Head of caudate nucleus (tissue), 42 donors: Measurements from ENCODE around the gene OR5K4.
"Not testable (repeated sequence)": the region's sequence is repeated elsewhere in the genome, so short reads cannot be mapped to it uniquely, and the experiment has no call there.

Experiments
- DNase-seq, 42 donors: peaks; one replicate each; pipeline versions ENCODE4 v3.0.0 to v3.0.0-alpha.2; 2020 to 2021; ENCODE audit warnings: mixed read lengths in 7 of 42
- intact Hi-C: fragments of 100-400 bp; cut with DNase I; formaldehyde crosslinking; loops from one replicate; pipeline ENCODE4 v1.15.0; 2022

The OR5K4 gene

DNA sequence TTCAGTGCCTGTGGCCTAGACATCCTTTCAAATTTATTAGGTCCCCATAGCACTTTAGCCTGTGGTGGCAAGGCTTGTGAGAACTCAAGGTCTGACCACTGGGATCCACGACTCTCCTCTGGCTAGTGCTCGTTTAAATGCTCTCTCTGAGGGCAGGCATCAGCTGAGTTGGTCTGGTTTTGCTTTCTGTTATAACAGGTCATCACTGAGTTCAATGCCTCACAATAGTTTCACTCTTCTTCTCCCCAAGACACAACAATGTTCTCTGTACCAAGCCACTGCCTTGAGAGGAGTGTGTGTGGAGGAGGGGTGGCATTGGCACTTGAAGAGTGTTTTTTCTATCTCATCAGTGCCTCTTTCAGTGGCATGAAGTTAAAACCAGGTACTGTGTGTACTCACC is 7.6 kb downstream of the OR5K4 start:
- no peak for DNase-seq
- intact Hi-C loops = no loop called here

DNA sequence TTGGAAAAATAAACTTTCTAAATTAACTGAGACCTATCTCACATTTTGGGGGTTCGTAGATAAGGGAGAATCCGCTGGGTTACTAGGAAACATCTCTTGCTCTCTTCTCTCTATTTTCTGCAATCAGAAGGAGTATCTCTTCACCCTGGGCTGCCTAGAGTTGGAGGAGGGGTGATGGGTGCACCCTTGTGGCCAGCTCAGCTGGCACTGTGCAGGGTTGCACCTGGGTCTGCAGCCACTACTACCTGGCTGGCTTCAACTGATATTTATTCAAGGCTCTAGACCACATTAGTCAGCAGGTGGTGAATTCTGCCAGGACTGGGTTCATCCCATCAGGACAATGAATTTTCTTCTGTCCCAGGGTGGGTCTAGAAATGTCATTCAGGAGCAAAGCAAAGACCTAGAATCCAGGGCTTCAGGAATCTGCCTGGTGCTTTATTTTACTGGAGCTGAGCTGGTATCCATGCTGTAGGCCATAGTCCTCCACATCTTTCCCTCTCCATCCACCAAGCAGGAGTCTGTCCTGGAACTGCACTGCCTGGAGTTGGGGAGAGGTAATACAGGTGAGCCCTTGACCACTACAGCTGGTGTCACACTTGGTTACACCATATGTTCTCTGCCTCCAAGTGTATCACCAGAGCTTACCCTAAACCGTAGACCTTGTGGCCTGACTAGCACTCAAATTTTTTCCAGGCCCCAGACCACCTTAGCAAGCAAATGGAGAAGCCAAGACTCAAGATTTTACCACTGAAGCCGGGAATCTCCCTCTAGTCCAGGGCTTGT is 14.0 kb downstream of the OR5K4 start:
- intact Hi-C loops = no loop called here
- no peak for DNase-seq

DNA sequence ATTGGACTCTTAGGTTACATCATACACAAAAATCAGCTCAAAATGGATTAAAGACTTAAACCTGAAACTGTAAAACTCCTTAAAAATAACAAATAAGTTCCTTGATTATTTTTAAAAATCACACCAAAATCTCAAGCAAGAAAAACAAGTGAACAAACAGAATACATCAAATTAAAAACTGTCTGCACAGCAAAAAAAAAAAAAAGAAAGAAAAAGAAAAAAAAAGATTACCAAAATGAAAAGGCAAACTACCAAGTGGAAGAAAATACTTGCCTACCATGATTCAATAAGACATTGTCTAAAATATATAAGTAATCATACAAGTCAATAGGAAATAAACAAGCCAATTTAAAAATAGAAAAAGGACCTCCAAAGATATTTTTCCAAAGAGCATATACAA is 17.5 kb downstream of the OR5K4 start:
- DNase-seq = no peak
- intact Hi-C loops = no loop called here

DNA sequence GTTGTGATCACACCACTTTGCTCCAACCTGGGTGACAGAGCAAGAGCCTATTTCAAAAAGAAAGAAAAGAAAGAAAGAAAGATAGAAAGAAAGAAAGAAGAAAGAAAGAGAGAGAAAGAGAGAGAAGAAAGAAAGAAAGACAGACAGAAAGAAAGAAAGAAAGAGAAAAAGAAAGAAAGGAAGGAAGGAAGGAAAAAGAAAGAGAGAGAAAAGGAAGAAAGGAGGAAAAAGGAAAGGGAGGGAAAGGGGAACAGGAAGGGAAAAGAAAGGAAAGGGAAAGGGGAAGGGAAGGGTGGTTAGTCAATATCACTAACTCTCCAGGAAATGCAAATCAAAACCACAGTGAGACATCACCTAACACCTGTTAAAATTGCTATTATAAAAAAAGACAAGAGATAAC is 18.2 kb downstream of the OR5K4 start:
- intact Hi-C loops = no loop called here
- no peak for DNase-seq

- intact Hi-C loops = no loop called here
- no peak for DNase-seq
Measured at GRCh38 chr3:98372445-98372844, 18.8 kb downstream of the OR5K4 start.

DNA sequence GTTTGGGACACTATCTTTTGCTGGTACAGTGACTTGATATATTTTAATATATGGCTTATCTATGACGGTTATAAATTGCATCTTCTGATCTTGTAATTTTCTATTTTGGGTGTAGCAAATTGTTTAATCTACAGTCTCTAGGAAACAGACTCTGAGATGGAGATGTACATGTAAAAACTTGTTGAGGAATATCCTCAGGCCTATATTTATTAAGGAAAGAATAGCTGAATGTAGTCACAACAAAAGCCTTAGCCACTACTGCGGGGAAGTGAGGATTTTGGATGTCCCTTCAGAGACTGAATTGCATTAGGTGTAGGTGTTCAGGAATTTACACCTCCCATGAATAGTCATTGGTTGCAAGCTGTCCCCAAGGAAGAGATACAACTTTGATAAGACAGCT is 23.0 kb downstream of the OR5K4 start:
- DNase-seq = no peak
- intact Hi-C loops = no loop called here

- DNase-seq = no peak
- intact Hi-C loops = no loop called here
Measured at GRCh38 chr3:98388147-98388546, 34.5 kb downstream of the OR5K4 start.

- intact Hi-C loops = no loop called here
- no peak for DNase-seq
Measured at GRCh38 chr3:98390366-98390765, 36.7 kb downstream of the OR5K4 start, which contains the start of gene OR5K3. OR5K3 (plus strand) TSS chr3:98390666; CDS start chr3:98390666, 0 bp downstream.

- intact Hi-C loops = no loop called here
Measured at GRCh38 chr3:98395101-98395500, 41.4 kb downstream of the OR5K4 start.

GRCh38 chr3:98396482-98396881 is 42.8 kb downstream of the OR5K4 start:
- DNase-seq, intact Hi-C loops: not testable (repeated sequence)

More at GRCh38 chr3:98395101-98395500, 41.4 kb downstream of the OR5K4 start:
- no peak for DNase-seq

- no peak for DNase-seq
- intact Hi-C loops = no loop called here
Measured at GRCh38 chr3:98398513-98398912, 44.9 kb downstream of the OR5K4 start.

DNA sequence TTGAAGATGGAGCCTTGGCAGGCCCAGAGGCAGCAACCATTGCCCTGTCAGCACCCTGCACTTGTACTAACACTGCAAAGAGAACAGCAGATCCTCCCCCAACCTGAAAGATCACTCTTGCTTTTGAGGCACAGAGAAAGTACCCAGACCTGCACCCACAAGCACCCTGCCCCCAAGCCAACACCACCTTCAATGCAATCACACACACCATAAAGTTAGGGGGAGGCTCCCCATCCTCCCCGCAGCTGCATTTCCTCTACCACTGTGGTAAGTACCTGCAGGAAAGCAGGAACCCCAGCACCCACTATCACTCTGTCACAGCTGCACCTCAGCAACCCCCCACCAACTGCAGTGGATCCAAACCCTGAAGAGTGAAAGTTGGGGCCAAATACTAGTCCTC is 48.9 kb downstream of the OR5K4 start:
- intact Hi-C loops = no loop called here
- no peak for DNase-seq

DNA sequence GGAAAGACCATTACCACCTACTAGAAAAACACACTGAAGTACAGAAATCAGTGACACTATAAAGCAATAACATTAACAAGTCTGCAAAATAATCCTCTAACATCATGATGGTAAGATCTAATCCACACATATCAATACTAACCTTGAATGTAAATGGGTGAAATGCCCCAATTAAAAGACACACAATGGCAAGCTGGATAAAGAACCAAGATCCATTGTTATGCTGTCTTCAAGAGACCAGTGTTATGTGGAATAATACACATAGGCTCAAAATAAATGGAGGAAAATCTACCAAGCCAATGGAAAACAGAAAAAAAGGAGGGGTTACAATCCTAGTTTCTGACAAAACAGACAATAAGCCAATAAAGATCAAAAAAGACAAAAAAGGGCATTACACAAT is 50.4 kb downstream of the OR5K4 start:
- no peak for DNase-seq
- intact Hi-C loops = no loop called here
